ENCODE data around the gene CAPN7.

CAPN7 gene

GRCh38 chr3:15271785-15272381, 65.8 kb downstream of the CAPN7 start:
- peaks cover 82% of the 10 kb centered on the region for H3K4me1 Mint-ChIP-seq
- no peaks in the 10 kb centered on the region for H3K27me3 Mint-ChIP-seq
- peak; percentile 94 for ATAC-seq
- H3K27ac Mint-ChIP-seq = peak overlapping the region; percentile 70
- H3K9me3 Mint-ChIP-seq = no peaks in the 10 kb centered on the region
- peak overlapping the region; percentile 32 for H3K4me3 Mint-ChIP-seq
- H3K36me3 Mint-ChIP-seq = peaks cover 11% of the 10 kb centered on the region

GRCh38 chr3:15272426-15273196, 66.6 kb downstream of the CAPN7 start:
- Mint-ChIP-seq H3K36me3 (peaks cover 11% of the 10 kb centered on the region), H3K27ac (peak overlapping the region; percentile 70), H3K9me3 (no peaks in the 10 kb centered on the region), H3K27me3 (no peaks in the 10 kb centered on the region), H3K4me1 (peaks cover 85% of the 10 kb centered on the region), H3K4me3 (no peak overlapping the region)
- no peak for ATAC-seq

GRCh38 chr3:15273227-15273626, 67.2 kb downstream of the CAPN7 start:
- H3K4me1 Mint-ChIP-seq = peaks cover 82% of the 10 kb centered on the region
- no peak for ATAC-seq
- peaks cover 11% of the 10 kb centered on the region for H3K36me3 Mint-ChIP-seq
- H3K27me3 Mint-ChIP-seq = no peaks in the 10 kb centered on the region
- H3K4me3 Mint-ChIP-seq = no peak overlapping the region
- H3K9me3 Mint-ChIP-seq = no peaks in the 10 kb centered on the region
- H3K27ac Mint-ChIP-seq = peak overlapping the region; percentile 67

GRCh38 chr3:15276028-15276724, 70.1 kb downstream of the CAPN7 start:
- peaks cover 5% of the 10 kb centered on the region for H3K36me3 Mint-ChIP-seq
- H3K4me3 Mint-ChIP-seq = no peak overlapping the region
- peaks cover 82% of the 10 kb centered on the region for H3K4me1 Mint-ChIP-seq
- ATAC-seq = no peak
- H3K9me3 Mint-ChIP-seq = no peaks in the 10 kb centered on the region
- no peaks in the 10 kb centered on the region for H3K27me3 Mint-ChIP-seq
- peak overlapping the region; percentile 14 for H3K27ac Mint-ChIP-seq

GRCh38 chr3:15277861-15278500, 71.9 kb downstream of the CAPN7 start:
- Mint-ChIP-seq H3K4me3 (no peak overlapping the region), H3K27ac (no peak overlapping the region), H3K27me3 (no peaks in the 10 kb centered on the region), H3K9me3 (no peaks in the 10 kb centered on the region), H3K4me1 (peaks cover 71% of the 10 kb centered on the region), H3K36me3 (peaks cover 4% of the 10 kb centered on the region)
- ATAC-seq = no peak

- Mint-ChIP-seq H3K9me3 (no peaks in the 10 kb centered on the region), H3K4me3 (no peak overlapping the region), H3K4me1 (peaks cover 72% of the 10 kb centered on the region), H3K27me3 (no peaks in the 10 kb centered on the region), H3K36me3 (no peaks in the 10 kb centered on the region), H3K27ac (peak overlapping the region; percentile 4)
- ATAC-seq = no peak
Measured at GRCh38 chr3:15279205-15279604, 73.2 kb downstream of the CAPN7 start.

- Mint-ChIP-seq H3K27ac (peak overlapping the region; percentile 4), H3K36me3 (no peaks in the 10 kb centered on the region), H3K27me3 (no peaks in the 10 kb centered on the region), H3K4me3 (no peak overlapping the region), H3K9me3 (no peaks in the 10 kb centered on the region), H3K4me1 (peaks cover 75% of the 10 kb centered on the region)
- ATAC-seq = no peak
Measured at GRCh38 chr3:15279671-15280402, 73.8 kb downstream of the CAPN7 start.

GRCh38 chr3:15280853-15281532, 74.9 kb downstream of the CAPN7 start:
- H3K4me1 Mint-ChIP-seq = peaks cover 64% of the 10 kb centered on the region
- ATAC-seq = no peak

GRCh38 chr3:15281817-15282216, 75.8 kb downstream of the CAPN7 start:
- Mint-ChIP-seq H3K27ac (no peak overlapping the region), H3K4me1 (peaks cover 57% of the 10 kb centered on the region), H3K4me3 (no peak overlapping the region), H3K9me3 (no peaks in the 10 kb centered on the region), H3K36me3 (peaks cover 7% of the 10 kb centered on the region), H3K27me3 (no peaks in the 10 kb centered on the region)
- no peak for ATAC-seq

More at GRCh38 chr3:15280853-15281532, 74.9 kb downstream of the CAPN7 start:
- H3K9me3 Mint-ChIP-seq = no peaks in the 10 kb centered on the region
- H3K4me3 Mint-ChIP-seq = no peak overlapping the region
- no peaks in the 10 kb centered on the region for H3K27me3 Mint-ChIP-seq
- peaks cover 6% of the 10 kb centered on the region for H3K36me3 Mint-ChIP-seq
- H3K27ac Mint-ChIP-seq = peak overlapping the region; percentile 4

- Mint-ChIP-seq H3K36me3 (peaks cover 7% of the 10 kb centered on the region), H3K4me3 (no peak overlapping the region), H3K4me1 (peaks cover 55% of the 10 kb centered on the region), H3K27ac (peak overlapping the region; percentile 23), H3K9me3 (no peaks in the 10 kb centered on the region), H3K27me3 (no peaks in the 10 kb centered on the region)
- no peak for ATAC-seq
Measured at GRCh38 chr3:15283702-15284101, 77.7 kb downstream of the CAPN7 start.

GRCh38 chr3:15284121-15284889, 78.3 kb downstream of the CAPN7 start:
- Mint-ChIP-seq H3K9me3 (no peaks in the 10 kb centered on the region), H3K4me1 (peaks cover 55% of the 10 kb centered on the region), H3K4me3 (no peak overlapping the region), H3K27me3 (no peaks in the 10 kb centered on the region), H3K36me3 (peaks cover 7% of the 10 kb centered on the region), H3K27ac (peak overlapping the region; percentile 23)
- ATAC-seq = no peak

GRCh38 chr3:15286022-15286421, 80.0 kb downstream of the CAPN7 start:
- no peak overlapping the region for H3K4me3 Mint-ChIP-seq
- H3K9me3 Mint-ChIP-seq = no peaks in the 10 kb centered on the region
- peaks cover 7% of the 10 kb centered on the region for H3K36me3 Mint-ChIP-seq
- no peak overlapping the region for H3K27ac Mint-ChIP-seq
- H3K4me1 Mint-ChIP-seq = peaks cover 53% of the 10 kb centered on the region
- H3K27me3 Mint-ChIP-seq = no peaks in the 10 kb centered on the region
- ATAC-seq = no peak

- no peak overlapping the region for H3K4me3 Mint-ChIP-seq
- H3K9me3 Mint-ChIP-seq = no peaks in the 10 kb centered on the region
- ATAC-seq = no peak
- H3K36me3 Mint-ChIP-seq = peaks cover 7% of the 10 kb centered on the region
- no peaks in the 10 kb centered on the region for H3K27me3 Mint-ChIP-seq
- H3K4me1 Mint-ChIP-seq = peaks cover 62% of the 10 kb centered on the region
- no peak overlapping the region for H3K27ac Mint-ChIP-seq
Measured at GRCh38 chr3:15287565-15288330, 81.7 kb downstream of the CAPN7 start.
